ENCODE measurements around the gene DUSP2. TPM values are rescaled to one million over a fixed set of nuclear protein-coding genes. Genes with fewer than 3 reads are reported as not detected.

DUSP2 gene
- total RNA-seq, 4 donors from 2014 or later: 2.6 to 10.2 (median 7.9) TPM

DNA sequence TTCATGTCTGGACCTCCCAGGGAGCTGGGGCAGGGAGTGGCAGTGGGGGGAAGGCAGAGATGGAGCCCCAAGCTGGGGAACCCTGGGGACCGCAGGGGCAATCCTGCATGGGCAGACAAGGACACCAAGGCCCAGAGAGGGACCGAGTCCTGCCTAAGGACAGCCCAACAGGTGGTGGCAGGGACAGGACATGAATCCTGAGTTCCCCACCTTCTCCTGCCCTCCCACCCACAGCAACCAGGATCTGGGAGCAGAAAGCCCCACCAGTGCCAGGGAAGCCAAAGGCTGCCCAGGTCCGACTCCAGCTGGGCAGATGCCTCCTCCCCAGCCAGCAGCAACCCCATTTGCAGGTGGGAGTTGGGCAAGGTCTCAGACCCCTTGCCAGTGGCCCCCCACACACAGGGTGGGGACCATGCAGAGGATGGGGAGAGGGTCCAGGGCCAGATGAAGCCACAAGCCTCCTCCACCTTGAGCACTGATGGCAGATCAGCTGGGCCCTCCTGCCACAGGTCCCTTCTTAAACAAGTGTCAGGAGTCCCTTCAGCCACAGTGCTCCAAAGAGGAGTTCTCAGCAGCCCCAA is 35.2 kb downstream of the DUSP2 start:
- TF ChIP-seq CTCF (IDR thresholded peaks at IDR 0.05; ENCODE audit: low read depth): no peak

DNA sequence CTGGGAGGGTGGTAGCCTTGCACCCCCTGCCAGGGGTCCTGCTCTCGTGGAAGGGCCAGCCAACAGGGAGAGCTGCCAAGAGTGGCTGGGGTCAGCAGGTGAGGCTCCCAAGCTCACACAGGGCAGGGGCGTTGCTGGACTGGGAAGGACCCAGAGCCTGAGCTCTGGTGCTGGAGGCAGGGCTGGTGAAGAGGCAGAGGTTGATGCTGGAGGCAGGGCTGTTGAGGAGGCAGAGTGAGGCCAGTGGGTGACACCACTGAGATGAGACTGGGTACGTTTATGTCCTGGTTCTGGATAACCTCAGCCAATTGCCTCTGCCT is 35.9 kb downstream of the DUSP2 start:
- TF ChIP-seq CTCF (IDR thresholded peaks at IDR 0.05; ENCODE audit: low read depth): no peak

- TF ChIP-seq CTCF (IDR thresholded peaks at IDR 0.05; ENCODE audit: low read depth): no peak
Measured at GRCh38 chr2:96108541-96109360, 36.5 kb downstream of the DUSP2 start.

- no peak for TF ChIP-seq CTCF (IDR thresholded peaks at IDR 0.05; ENCODE audit: low read depth)
Measured at GRCh38 chr2:96108151-96108540, 37.1 kb downstream of the DUSP2 start.

- no peak for TF ChIP-seq CTCF (IDR thresholded peaks at IDR 0.05; ENCODE audit: low read depth)
Measured at GRCh38 chr2:96107708-96108065, 37.6 kb downstream of the DUSP2 start.

DNA sequence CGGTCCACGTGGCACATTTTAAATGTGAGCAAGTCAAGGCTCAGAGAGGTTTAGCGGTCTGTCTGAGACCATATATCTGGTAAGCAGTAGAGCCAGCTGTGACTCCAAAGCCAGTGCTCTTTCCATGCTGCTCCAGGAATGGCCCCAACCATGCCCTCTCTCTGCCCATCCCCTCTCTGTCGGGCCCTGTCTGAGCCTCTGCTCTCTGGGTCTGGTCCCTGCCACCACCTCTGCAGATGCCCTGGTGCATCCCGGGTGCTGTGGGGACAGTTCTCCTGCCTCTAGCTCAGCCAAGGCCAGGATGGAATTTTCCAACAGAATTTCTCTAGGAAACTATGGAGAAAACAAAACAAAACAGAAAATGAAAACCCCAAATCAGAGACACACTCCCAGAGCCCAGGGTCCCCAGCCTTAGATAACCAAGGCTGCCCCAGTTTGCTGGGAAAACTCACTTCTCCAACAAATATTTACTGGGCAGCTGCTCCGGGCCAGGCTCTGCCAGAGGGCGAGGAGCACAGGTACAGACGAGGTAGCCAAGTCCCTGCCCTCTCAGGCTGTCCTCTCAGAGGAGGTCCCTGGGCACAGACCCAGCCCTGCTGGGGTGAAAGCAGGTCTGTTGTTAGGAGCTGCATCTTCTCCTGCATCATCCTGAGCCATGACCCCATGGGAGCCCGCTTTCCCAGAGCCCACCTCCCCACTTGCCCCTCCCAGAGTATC is 38.1 kb downstream of the DUSP2 start:
- no peak for TF ChIP-seq CTCF (IDR thresholded peaks at IDR 0.05; ENCODE audit: low read depth)

- no peak for TF ChIP-seq CTCF (IDR thresholded peaks at IDR 0.05; ENCODE audit: low read depth)
Measured at GRCh38 chr2:96105994-96106715, 39.1 kb downstream of the DUSP2 start.

Measured in subcutaneous adipose tissue (tissue), 4 donors.